Ishikawa (cell line): ENCODE data around the gene MYO5C.

Experiments
- CEBPB ChIP-seq: IDR thresholded peaks from 2 replicates; pipeline ENCODE4 v1.6.1; 2012
- CREB1 ChIP-seq: IDR thresholded peaks from 2 replicates; pipeline ENCODE4 v1.6.1; 2012; ENCODE audit warnings: low read depth
- EGR1 ChIP-seq: IDR thresholded peaks from 2 replicates; pipeline ENCODE4 v1.6.1; 2012
- EP300 ChIP-seq: IDR thresholded peaks from 2 replicates; pipeline ENCODE4 v1.6.1; 2012; ENCODE audit warnings: borderline replicate concordance
- FOXM1 ChIP-seq: IDR thresholded peaks from 2 replicates; pipeline ENCODE4 v1.6.1; 2012; ENCODE audit warnings: low read depth, borderline replicate concordance
- MAX ChIP-seq: IDR thresholded peaks from 2 replicates; pipeline ENCODE4 v1.6.1; 2012
- NFIC ChIP-seq: IDR thresholded peaks from 2 replicates; pipeline ENCODE4 v1.6.1; 2012
- RAD21 ChIP-seq: IDR thresholded peaks from 2 replicates; pipeline ENCODE4 v1.6.1; 2012; ENCODE audit warnings: low read depth
- REST ChIP-seq: IDR thresholded peaks from 2 replicates; pipeline ENCODE4 v1.6.1; 2012; ENCODE audit warnings: low read depth, mild to moderate bottlenecking
- TAF1 ChIP-seq: IDR thresholded peaks from 2 replicates; pipeline ENCODE4 v1.6.1; 2012; ENCODE audit warnings: low read depth, mild to moderate bottlenecking
- TCF12 ChIP-seq: IDR thresholded peaks from 2 replicates; pipeline ENCODE4 v1.6.1; 2012; ENCODE audit warnings: low read depth
- TEAD4 ChIP-seq: IDR thresholded peaks from 2 replicates; pipeline ENCODE4 v1.6.1; 2012
- USF1 ChIP-seq: IDR thresholded peaks from 2 replicates; pipeline ENCODE4 v1.6.1; 2012
- YY1 ChIP-seq: IDR thresholded peaks from 2 replicates; pipeline ENCODE4 v1.6.1; 2012; ENCODE audit warnings: low read depth
- ZBTB7A ChIP-seq: IDR thresholded peaks from 2 replicates; pipeline ENCODE4 v1.6.1; 2012; ENCODE audit warnings: low read depth

The MYO5C gene

GRCh38 chr15:52148403-52148802 is 147.2 kb downstream of the MYO5C start:
- TF ChIP-seq FOXM1 = no peak
- no peak for TF ChIP-seq RAD21
- TF ChIP-seq CEBPB = no peak
- TF ChIP-seq MAX = no peak
- TF ChIP-seq TAF1 = no peak
- no peak for TF ChIP-seq TEAD4
- no peak for TF ChIP-seq TCF12
- no peak for TF ChIP-seq ZBTB7A
- no peak for TF ChIP-seq CREB1
- TF ChIP-seq NFIC = no peak
- no peak for TF ChIP-seq REST
- TF ChIP-seq YY1 = no peak
- no peak for TF ChIP-seq EGR1
- TF ChIP-seq EP300 = no peak
- no peak for TF ChIP-seq USF1

GRCh38 chr15:52146776-52147175 is 148.8 kb downstream of the MYO5C start:
- TF ChIP-seq EGR1 = no peak
- TF ChIP-seq YY1 = no peak
- no peak for TF ChIP-seq MAX
- no peak for TF ChIP-seq REST
- TF ChIP-seq TCF12 = no peak
- TF ChIP-seq TEAD4 = no peak
- TF ChIP-seq EP300 = no peak
- no peak for TF ChIP-seq NFIC
- no peak for TF ChIP-seq CEBPB

- TF ChIP-seq MAX (no peak), CREB1 (no peak), USF1 (no peak), YY1 (no peak), TCF12 (no peak), TAF1 (no peak)
Measured at GRCh38 chr15:52146261-52146660, 149.3 kb downstream of the MYO5C start.

- no peak for TF ChIP-seq FOXM1
- TF ChIP-seq REST = no peak
- no peak for TF ChIP-seq TAF1
- TF ChIP-seq CEBPB = no peak
- no peak for TF ChIP-seq RAD21
Measured at GRCh38 chr15:52144656-52145178, 150.9 kb downstream of the MYO5C start.

- TF ChIP-seq USF1 (no peak), NFIC (no peak), CEBPB (no peak), EGR1 (no peak), REST (no peak), YY1 (no peak), RAD21 (no peak), MAX (no peak), TCF12 (no peak), TAF1 (no peak), EP300 (no peak), ZBTB7A (no peak), CREB1 (no peak), FOXM1 (no peak), TEAD4 (no peak)
Measured at GRCh38 chr15:52143873-52144272, 151.7 kb downstream of the MYO5C start.
